AG10803 (cell line): ENCODE measurements around the gene SGMS2.
"Not testable (repeated sequence)": the region's sequence is repeated elsewhere in the genome, so short reads cannot be mapped to it uniquely, and the experiment has no call there.

Experiments
- DNase-seq: peaks from one replicate; pipeline ENCODE4 v3.0.0; 2010; ENCODE audit warnings: low read depth
- H3K4me3 ChIP-seq: 2 replicates; pipeline ENCODE4 v1.5.1; 2011; ENCODE audit warnings: mild to moderate bottlenecking, low read length, control low read depth
- TF ChIP-seq, protein P1 (sequence below): conservative IDR thresholded peaks from 2 replicates; pipeline ENCODE4 v1.5.1; 2011; ENCODE audit warnings: mild to moderate bottlenecking, low read length, control low read depth, inconsistent platforms

SGMS2 gene

DNA sequence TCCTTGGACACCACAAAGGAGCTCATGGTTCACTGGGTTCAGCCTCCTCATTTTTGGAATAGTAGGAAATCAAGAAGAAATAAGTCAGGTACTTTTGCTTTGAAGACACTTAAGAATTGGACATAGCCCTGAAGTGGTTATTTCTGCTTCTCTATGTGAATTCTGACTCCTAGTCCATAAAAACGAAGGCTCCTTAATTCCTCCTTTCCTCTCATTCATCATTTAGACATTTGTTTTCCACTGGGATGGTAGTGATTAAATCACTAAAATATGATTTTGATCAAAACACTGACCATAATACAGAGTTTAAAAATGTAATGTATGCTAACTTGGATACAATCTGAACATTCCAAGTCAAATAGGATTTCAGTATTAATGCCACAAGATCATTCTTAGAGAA lies 71.9 kb downstream of the SGMS2 start:
- H3K4me3 ChIP-seq = no peak overlapping the region
- TF ChIP-seq, protein P1, sequence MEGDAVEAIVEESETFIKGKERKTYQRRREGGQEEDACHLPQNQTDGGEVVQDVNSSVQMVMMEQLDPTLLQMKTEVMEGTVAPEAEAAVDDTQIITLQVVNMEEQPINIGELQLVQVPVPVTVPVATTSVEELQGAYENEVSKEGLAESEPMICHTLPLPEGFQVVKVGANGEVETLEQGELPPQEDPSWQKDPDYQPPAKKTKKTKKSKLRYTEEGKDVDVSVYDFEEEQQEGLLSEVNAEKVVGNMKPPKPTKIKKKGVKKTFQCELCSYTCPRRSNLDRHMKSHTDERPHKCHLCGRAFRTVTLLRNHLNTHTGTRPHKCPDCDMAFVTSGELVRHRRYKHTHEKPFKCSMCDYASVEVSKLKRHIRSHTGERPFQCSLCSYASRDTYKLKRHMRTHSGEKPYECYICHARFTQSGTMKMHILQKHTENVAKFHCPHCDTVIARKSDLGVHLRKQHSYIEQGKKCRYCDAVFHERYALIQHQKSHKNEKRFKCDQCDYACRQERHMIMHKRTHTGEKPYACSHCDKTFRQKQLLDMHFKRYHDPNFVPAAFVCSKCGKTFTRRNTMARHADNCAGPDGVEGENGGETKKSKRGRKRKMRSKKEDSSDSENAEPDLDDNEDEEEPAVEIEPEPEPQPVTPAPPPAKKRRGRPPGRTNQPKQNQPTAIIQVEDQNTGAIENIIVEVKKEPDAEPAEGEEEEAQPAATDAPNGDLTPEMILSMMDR = no peak
- DNase-seq = peak; percentile 47

DNA sequence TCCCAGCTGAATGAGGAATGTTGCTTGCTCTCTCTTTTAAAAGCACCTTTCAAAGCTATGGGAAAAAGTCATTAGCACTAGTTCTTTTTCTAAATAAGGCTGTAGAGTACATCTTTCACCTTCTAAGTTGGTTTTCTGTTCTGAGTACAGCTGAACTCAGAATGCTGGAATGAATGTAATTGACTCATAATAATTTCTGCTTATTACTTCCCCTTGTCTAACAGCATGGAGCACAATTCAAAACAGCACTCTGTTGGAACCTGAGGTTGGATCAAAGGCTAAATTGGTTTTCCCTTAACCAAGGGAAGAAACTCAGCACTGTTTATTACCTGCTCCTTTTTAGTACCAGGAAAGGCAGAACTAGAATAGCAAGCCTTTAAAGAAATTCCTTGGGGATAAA lies 73.1 kb downstream of the SGMS2 start:
- TF ChIP-seq, protein P1 = no peak
- no peak for DNase-seq
- H3K4me3 ChIP-seq = no peak overlapping the region

DNA sequence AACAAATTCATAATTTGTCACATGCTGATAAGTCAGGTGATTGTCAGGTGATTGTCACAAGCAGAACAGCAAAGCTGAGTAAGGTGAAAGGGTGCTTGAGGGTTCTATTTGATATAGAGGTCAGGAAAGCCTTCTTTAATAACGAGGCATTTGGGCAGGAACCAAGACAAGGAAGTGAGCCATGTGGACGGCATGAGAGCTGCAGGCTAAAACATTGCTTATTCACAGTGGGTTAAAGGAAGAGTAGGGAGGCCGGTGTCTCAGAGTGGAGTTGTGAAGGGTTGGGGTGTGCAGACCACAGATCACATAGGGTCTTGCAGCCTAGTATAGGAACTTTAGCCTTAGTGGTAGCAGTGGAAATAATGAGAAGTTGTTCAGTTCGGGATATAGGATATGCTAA lies 75.3 kb downstream of the SGMS2 start:
- TF ChIP-seq, protein P1 = no peak
- no peak for DNase-seq
- no peak overlapping the region for H3K4me3 ChIP-seq

DNA sequence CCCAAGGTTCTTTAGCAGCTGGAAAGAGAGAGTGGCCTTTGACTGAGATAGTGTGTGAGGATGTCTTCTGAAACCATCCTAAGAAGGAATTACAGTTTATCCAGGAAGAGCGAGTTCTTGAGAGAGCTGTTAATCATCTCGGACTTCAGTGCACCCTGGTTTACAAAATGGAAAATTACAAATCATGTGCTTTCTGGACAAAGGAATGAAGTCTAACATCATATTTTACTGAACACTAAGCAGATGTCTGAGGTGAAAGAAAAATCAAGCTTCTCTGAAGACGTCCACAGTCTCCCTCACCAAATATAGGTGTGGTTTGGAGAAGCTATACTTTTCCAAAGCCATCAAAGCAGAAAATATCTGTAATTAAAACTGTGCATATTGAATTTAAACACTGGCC lies 75.8 kb downstream of the SGMS2 start:
- TF ChIP-seq, protein P1 = no peak
- DNase-seq = no peak
- H3K4me3 ChIP-seq = no peak overlapping the region

DNA sequence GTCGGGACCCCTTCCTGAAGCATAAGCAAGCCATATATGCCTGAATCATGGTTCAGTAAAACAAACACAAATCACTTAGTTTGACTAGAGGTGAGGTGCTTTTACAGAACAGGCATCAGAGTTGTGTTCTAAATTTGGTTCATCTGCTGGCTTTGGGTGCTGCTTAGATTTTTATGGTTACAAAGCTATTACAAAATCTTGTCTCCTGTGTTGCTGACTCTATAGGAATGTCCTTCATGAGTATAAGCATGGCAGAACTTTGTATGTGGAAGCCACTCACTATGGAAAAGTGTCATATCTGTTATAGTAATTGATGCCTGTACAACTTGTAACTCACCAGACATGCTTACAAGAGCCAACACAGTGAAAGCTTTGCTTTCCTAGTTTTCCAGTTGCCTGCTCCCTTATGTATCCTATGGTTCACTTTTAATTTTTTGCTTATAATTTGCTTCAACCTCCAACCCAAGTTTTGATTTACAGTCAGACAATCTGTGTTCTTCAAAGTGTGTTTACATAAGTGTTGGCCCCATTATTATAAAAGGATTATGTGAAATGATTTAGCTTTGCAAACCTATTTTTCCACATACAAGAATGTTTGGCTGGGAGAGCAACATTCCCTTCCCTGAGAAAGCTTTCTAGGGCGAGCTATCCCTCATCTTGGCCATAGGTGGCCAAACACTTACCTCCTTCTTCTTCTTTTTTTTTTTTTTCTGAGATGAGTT lies 76.6 kb downstream of the SGMS2 start:
- H3K4me3 ChIP-seq = no peak overlapping the region
- DNase-seq = no peak
- TF ChIP-seq, protein P1 = no peak

DNA sequence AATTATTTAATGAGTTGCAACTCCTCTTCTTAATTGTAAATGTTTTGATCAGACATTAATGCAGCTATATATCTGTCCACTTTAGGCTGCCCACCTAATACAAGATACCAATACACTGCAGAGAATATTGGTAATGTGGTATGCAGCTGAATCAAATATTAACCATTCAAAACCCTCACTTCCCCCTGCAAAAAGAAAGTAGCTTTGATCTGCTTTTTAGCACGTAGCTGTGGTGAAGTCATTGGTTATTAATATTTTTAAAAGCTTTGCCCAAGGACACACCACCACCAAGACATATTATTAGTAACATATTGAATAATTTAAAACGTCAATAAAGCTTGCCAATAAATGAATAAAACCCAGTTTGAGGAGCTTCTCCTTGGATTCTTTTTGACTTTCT lies 78.0 kb downstream of the SGMS2 start:
- no peak overlapping the region for H3K4me3 ChIP-seq
- TF ChIP-seq, protein P1 = no peak
- no peak for DNase-seq

DNA sequence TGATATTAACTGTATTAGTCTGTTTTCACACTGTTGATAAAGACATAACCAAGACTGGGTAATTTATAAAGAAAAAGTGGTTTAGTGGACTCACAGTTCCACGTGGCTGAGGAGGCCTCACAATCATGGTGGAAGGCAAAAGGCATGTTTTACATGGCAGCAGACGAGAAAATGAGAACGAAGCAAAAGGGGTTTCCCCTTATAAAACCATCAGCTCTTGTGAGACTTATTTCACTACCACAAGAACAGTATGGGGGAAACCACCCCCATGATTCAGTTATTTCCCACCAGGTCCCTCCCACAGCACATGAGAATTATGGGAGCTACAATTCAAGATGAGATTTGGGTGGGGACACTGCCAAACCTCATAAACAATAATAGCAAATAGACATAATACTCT lies 80.3 kb downstream of the SGMS2 start:
- not testable (repeated sequence) for DNase-seq, H3K4me3 ChIP-seq
